Measurements from ENCODE around the gene SMYD3.

Gene SMYD3

DNA sequence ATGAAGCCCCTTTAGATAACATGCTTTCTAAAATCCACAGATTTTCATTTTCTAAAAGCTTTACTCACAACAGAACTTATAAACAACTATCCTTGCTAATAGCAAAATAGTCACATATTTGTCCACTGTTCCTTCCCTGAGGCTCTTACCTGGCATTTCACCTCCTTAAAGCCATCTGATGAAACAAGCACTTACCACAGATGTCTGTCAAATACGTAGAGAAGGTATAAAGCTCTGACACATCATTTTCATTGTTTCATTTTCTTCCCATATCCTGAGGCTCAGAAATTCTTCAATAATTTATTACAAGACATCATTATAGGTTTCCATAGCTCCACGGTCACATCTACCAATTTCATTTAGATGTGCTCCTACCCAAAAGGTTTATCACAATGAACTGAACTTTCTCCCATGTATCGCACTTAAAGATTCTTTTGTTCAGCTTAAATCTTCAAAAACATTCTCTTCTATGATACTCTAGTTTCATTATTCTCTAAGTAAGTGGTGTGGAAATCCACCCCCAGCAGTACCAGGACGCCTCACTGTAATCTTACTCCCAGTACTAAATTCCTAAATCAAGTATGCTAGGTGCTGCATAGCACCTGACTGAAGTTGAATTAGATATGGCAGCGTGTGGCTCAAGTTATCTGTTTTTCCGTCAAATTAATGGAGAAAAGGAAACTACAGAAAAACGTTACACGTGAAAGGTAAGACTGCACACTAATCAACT, 569.6 kb downstream of the SMYD3 start:
- no peak for FAIRE-seq

DNA sequence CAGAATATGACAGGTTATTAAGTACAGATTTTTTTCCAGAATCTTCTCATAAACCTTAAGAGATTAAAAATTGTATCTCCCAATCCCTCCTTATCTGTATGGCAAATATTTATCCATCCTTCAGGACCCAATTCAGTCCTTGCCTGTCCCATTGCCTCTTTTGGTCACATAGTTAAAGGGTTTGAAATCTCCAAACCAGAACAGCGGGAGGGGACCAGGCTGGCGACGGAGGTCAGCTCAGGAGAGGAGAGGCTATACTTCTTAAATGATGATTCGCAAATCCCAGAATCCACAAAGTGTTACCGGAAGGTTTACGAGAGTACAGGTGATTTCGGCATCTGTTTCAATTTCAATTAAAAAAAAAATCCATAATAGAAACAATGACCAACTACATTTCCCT, 572.7 kb downstream of the SMYD3 start:
- no peak for FAIRE-seq

DNA sequence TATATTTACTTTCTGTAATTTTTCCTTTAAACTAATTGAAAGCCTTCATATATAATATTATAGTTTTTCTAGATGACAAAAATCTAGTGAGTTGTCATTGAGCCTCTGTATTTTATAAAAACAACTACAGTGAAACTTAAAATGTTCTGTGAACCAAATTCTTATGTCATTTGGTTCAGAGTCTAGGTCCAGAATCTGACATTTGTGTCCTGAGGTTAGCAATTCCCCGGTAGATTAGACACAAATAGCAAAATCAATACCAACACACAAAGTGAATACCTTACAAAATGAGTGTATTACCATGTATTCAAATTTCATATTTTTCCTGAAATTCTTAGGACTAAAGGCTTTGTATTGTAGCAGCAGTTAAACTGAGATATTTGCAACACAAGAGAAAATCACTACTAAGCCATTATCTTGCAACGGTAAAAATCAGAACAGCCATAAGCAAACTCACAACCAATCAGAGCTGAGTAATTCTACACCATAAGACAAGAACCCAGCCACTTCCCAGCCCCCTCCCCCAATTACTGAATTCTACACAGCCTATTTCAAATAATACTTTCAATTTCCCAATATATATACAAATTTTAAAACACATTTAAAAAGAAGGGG, 573.5 kb downstream of the SMYD3 start:
- no peak for FAIRE-seq

- FAIRE-seq: no peak
Observed at GRCh38 chr1:245932302-245932972, 574.6 kb downstream of the SMYD3 start.

- no peak for FAIRE-seq
Observed at GRCh38 chr1:245931450-245931849, 575.6 kb downstream of the SMYD3 start.

DNA sequence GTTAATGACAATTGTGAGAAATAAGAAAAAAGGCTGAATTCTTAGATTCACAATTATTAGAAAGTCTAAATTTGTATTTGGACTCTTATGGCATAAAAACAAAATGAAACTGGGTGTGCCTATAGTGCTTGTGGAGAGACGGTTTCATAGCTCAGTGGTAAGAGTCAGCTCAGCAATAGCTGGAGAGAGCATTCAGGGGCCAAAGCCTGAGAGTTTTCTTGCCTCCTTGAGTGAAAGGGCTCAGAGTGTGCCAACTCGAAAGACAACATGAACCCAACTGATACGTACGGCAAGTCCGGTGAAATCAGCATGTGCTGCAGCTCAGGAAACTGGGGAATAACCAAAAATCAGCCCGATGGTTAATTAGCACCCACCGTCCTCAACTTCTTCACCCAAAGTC, 577.9 kb downstream of the SMYD3 start:
- no peak for FAIRE-seq

- no peak for FAIRE-seq
Observed at GRCh38 chr1:245926888-245927287, 580.2 kb downstream of the SMYD3 start.

GRCh38 chr1:245923215-245923614, 583.9 kb downstream of the SMYD3 start:
- FAIRE-seq: no peak

GRCh38 chr1:245921417-245921816, 585.7 kb downstream of the SMYD3 start:
- FAIRE-seq: no peak

DNA sequence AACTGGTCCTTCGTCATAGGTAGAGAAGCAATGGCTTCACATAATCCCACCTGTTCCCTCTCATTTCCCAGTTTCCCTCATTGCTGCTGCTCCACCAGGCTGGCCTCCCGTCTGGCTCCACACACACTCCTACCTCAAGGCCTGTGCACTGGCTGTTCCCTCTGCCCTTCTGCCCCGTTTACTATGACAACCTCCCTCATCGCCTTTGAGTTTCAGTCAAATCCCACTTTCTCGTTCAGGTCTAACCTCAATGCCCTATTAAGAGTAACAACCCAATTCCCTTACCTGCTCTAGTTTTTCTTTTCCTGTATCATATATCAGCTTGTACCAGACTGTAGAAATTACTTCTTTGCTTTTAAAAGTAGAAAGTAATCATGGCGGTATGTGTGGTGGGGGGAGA, 589.7 kb downstream of the SMYD3 start:
- no peak for FAIRE-seq

DNA sequence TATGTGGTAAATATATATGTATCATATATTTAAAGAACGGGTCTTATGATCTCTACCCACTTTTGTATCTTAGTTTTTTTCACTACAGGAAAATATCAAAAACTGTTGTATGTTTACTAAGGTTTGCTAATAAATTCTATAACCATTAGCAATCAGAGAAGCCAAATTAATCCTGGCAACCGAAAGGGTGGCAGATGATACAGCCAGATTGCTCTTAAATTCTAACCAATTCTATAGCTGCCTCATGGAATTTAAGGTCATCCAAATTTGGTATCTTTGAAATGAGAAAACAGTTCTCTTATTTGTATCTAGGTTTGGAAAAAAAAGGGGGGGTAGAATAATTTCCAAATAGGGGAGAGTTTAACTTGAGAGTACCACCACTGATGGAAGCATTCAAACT, 591.2 kb downstream of the SMYD3 start:
- no peak for FAIRE-seq

DNA sequence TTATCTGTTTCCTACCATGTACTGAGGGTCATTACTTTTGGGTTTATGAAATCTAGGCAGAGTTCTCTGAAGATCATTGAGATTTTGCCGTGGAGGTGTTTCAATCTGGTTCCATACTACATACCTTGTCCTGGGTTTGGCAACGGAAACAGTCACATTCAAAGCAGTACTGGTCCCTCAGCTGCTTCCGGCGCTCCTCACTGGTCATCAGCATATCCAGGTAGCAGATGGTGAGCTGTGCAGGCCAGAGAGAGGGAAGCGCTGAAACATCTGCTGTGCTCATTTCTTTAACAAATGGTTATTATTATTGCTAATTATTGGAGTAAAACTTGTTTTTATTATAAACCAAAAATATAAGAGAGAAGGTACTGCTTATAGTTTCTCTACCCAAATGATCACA, 591.7 kb downstream of the SMYD3 start:
- no peak for FAIRE-seq

DNA sequence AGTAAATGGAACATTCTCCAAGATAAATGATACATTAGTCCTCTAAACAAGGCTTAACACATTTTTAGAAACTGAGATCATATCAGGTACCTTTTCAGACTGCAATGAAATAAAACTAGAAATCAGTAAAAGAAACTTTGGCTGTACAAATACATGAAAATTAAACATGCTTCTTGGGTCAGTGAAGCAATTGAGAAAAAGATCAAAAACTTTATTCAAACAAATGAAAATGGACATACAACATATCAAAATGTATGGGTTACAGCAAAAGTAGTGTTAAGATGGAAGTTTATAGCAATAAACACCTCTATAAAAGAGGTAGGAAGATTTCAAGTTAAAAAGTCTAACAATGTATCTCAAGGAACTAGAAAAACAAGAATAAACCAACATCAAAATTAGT, 598.5 kb downstream of the SMYD3 start:
- no peak for FAIRE-seq

- no peak for FAIRE-seq
Observed at GRCh38 chr1:245906207-245906606, 600.9 kb downstream of the SMYD3 start.

- FAIRE-seq: no peak
Observed at GRCh38 chr1:245903851-245904250, 603.2 kb downstream of the SMYD3 start.

- no peak for FAIRE-seq
Observed at GRCh38 chr1:245901565-245901964, 605.5 kb downstream of the SMYD3 start.

DNA sequence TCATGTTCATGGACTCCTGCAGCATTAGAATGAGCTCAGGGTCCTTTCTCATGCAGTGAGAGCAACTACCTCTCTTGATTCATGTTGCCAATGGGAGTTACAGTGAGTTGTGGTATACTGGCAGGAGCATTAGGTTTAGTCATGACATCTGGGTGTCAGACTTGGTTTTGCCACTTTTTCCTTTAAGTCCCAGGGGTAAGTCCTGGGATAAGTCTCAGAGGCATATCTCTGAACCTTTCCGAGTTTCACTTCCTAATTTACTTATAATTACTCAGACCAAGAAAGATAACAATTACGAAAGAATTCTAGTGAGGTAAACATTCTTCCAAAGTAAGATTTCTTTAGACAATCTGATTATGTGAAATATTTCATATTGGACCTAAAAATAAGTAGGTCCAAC, 606.0 kb downstream of the SMYD3 start:
- no peak for FAIRE-seq

DNA sequence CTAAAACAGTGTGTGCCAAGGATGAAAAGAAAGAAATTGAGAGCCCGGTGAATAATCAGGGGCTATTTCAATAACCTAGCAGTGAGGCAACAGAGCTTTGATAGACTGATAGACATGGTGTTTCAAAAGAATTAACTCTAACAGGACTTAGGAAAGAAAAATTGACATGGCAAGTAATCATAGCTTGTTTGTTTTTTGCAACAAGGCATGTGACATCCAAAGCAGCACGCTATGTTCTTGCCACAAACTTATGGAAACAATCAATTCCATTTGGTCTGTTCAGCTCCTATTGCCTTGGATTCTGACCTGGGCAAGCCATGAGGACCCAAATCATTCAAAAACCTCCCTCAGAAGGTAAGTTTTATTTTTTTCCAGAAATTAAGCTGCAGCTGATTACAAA, 608.5 kb downstream of the SMYD3 start:
- FAIRE-seq: no peak

DNA sequence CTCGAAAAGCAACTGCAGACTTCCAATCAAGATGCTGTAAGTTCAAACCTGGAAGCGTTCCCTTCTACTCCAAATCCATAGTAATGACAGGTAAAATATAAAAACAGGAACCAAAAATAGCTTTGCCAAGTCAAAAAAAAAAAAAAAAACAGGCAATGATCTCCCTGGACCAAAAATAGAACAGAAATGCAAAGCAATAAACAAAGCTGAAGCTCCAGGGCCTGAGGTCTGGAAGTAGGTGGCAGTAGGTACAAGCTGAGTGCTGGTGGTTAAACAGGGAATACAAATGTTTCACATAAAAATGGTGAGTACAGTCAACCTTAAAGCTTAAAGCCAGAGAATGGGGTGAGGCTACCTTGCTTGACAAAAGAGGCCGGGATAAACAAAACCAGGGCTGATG, 610.8 kb downstream of the SMYD3 start:
- FAIRE-seq: no peak

DNA sequence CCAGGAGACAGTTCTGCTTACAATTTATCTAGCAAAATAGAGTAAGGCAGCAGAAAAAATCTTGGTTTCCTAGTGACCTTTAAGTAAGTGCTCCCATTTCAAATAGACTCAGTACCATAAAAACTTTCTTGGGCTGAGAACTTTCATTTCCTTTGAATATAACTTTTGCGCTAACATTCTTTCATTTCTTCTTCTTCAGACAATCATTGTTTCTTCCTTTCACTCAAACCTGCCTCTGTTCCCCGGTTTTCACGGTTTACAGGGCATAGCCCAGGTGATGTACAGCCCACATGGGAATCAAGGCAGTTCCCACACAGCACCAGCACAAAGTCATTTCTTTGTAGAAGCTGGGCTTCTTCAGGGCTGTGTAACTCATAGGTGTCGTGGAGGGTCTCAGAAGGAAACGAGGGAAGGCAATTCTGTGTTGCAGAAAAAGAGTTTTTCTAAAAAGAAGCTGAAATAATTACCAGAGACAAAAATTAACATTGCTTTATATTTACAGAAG, 611.6 kb downstream of the SMYD3 start:
- no peak for FAIRE-seq

DNA sequence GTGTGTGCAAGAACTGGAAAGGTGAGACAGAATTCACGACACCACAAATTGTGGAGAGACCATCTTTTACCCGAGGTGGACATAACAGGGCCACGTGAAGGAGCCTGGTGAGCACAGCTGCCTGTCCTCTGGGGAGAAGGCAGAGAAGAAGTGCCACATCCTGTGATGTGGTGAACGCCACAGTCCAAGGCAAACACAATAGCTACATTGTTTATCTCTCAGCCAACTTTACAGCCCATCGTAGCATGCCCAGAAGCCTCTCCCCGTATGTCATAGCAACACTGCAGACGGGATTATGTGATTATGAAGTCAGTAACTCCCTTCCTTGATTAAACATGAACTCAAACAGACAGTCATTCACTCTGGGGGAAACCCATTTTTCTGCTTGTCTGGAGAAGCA, 612.2 kb downstream of the SMYD3 start:
- no peak for FAIRE-seq

DNA sequence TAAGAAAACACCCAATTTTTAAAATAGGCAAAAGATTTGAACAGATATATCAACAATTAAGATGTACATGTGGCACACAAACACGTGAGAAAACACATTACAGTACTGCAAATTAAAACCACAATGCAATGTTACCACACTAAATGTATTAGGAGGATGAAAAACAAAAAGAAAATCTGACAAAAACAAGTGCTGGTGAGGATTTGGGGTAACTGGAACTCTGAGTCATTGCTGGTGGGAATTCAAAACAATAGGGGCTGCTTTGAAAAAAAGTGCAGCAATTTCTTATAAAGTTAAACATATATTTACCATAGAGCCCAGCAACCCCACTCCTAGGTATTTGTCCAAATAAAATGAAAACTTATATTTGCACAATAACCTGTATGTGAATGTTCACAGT, 614.1 kb downstream of the SMYD3 start:
- FAIRE-seq: no peak

- no peak for FAIRE-seq
Observed at GRCh38 chr1:245888809-245889208, 618.3 kb downstream of the SMYD3 start.

DNA sequence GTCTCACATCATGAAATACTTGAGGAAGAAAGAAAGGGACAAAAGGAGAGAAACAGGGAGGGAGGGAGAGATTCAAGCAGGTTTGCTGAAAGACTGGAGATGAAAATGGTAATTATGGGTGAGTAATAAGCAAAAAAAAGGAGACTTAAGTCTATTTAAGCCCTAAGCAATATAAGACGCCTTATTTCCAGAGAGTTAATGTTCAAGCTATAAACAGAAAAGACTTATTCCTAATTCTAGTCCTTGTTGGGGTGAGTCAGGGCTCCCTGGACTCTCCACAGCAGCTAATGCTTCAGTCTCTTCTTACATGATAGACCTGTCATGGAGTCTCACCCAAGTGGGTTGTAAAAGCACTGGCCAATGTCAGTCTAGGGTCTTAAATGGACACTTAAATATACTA, 619.2 kb downstream of the SMYD3 start:
- no peak for FAIRE-seq
